Karpas-422 (cell line): Measurements from ENCODE around the gene ACSF3. TPM values are rescaled to one million over a fixed set of nuclear protein-coding genes. Genes with fewer than 3 reads are reported as not detected.

Experiments used
- DNase-seq: peaks from one replicate; pipeline ENCODE4 v3.0.0-alpha.2; 2015
- H2AFZ ChIP-seq: fragments of 200-600 bp; sonication (generic); 2 replicates; pipeline ENCODE4 v1.6.1; 2014; ENCODE audit warnings: antibody characterized with exemption, low read length, mixed read lengths
- H3K27ac ChIP-seq: fragments of 200-600 bp; sonication (generic); 2 replicates; pipeline ENCODE4 v1.5.1; 2014; ENCODE audit warnings: mild to moderate bottlenecking, low read length, moderate library complexity
- H3K27me3 ChIP-seq: fragments of 200-600 bp; sonication (generic); 2 replicates; pipeline ENCODE4 v1.6.1; 2014; ENCODE audit warnings: low read length, mixed read lengths
- H3K36me3 ChIP-seq: fragments of 200-600 bp; sonication (generic); 2 replicates; pipeline ENCODE4 v1.6.1; 2014; ENCODE audit warnings: low read length, mixed read lengths; ENCODE audit not compliant: insufficient read depth
- H3K4me1 ChIP-seq: fragments of 200-600 bp; sonication (generic); 2 replicates; pipeline ENCODE4 v1.6.1; 2014; ENCODE audit warnings: mild to moderate bottlenecking, low read length, mixed read lengths
- H3K4me2 ChIP-seq: fragments of 200-600 bp; sonication (generic); 2 replicates; pipeline ENCODE4 v1.6.1; 2014; ENCODE audit warnings: low read length, low read depth, mild to moderate bottlenecking; ENCODE audit not compliant: poor library complexity, severe bottlenecking
- H3K4me3 ChIP-seq: fragments of 200-600 bp; sonication (generic); 2 replicates; pipeline ENCODE4 v1.5.1; 2014; ENCODE audit warnings: mild to moderate bottlenecking, antibody characterized with exemption, low read length, mixed read lengths
- H3K79me2 ChIP-seq: fragments of 200-600 bp; sonication (generic); 2 replicates; pipeline ENCODE4 v1.6.1; 2014; ENCODE audit warnings: mild to moderate bottlenecking, low read length, mixed read lengths
- H3K9ac ChIP-seq: fragments of 200-600 bp; sonication (generic); 2 replicates; pipeline ENCODE4 v1.6.0; 2014; ENCODE audit warnings: low read length
- H3K9me2 ChIP-seq: fragments of 200-600 bp; sonication (generic), shearing (Covaris generic); replicated peaks from 2 replicates; pipeline ENCODE4 v1.6.0; 2014; ENCODE audit warnings: mild to moderate bottlenecking, low read length, moderate library complexity; ENCODE audit not compliant: insufficient read depth
- H3K9me3 ChIP-seq: fragments of 300-700, 200-600 bp; sonication (generic); 2 replicates; pipeline ENCODE4 v1.6.1; 2014; ENCODE audit warnings: low read length, mixed read lengths
- H4K20me1 ChIP-seq: fragments of 200-600 bp; sonication (generic); 2 replicates; pipeline ENCODE4 v1.6.1; 2014; ENCODE audit warnings: mild to moderate bottlenecking, antibody characterized with exemption, low read length, low read depth; ENCODE audit not compliant: insufficient read depth
- total RNA-seq: library from RNA; depleted of rRNA; stranded (reverse); fragments of >200 nt; shearing (Covaris generic); gene quantifications from 2 replicates; pipeline ENCODE4 v1.2.3, GENCODE V29; 2014; ENCODE audit warnings: low replicate concordance

ACSF3 gene
- total RNA-seq, 1 experiment from 2014 or later = 30.4 TPM

GRCh38 chr16:89155851-89156739 is 62.4 kb downstream of the ACSF3 start:
- Histone ChIP-seq H3K4me2 (no peak overlapping the region), H3K9ac (no peak overlapping the region), H3K4me1 (no peaks in the 10 kb centered on the region), H3K4me3 (no peak overlapping the region), H3K36me3 (no peaks in the 10 kb centered on the region; the same call in 1 of the 2 replicates), H3K9me3 (no peaks in the 10 kb centered on the region; the same call in 1 of the 2 replicates), H3K27me3 (no peaks in the 10 kb centered on the region), H3K9me2 (no peaks in the 10 kb centered on the region), H2AFZ (no peak overlapping the region), H4K20me1 (no peaks in the 10 kb centered on the region), H3K27ac (no peak overlapping the region), H3K79me2 (no peaks in the 10 kb centered on the region)
- DNase-seq = no peak

GRCh38 chr16:89156740-89157645 is 63.3 kb downstream of the ACSF3 start:
- Histone ChIP-seq H3K4me2 (no peak overlapping the region), H3K9me3 (no peaks in the 10 kb centered on the region; the same call in 1 of the 2 replicates), H3K79me2 (no peaks in the 10 kb centered on the region), H3K27ac (no peak overlapping the region), H4K20me1 (no peaks in the 10 kb centered on the region), H3K27me3 (no peaks in the 10 kb centered on the region), H3K4me1 (no peaks in the 10 kb centered on the region), H3K36me3 (no peaks in the 10 kb centered on the region), H2AFZ (no peak overlapping the region), H3K9me2 (no peaks in the 10 kb centered on the region), H3K4me3 (no peak overlapping the region), H3K9ac (no peak overlapping the region)
- no peak for DNase-seq

- Histone ChIP-seq H3K9me2 (no peaks in the 10 kb centered on the region), H3K27ac (no peak overlapping the region), H3K9me3 (no peaks in the 10 kb centered on the region; the same call in 1 of the 2 replicates), H3K4me1 (no peaks in the 10 kb centered on the region), H3K9ac (no peak overlapping the region), H3K27me3 (no peaks in the 10 kb centered on the region), H4K20me1 (no peaks in the 10 kb centered on the region), H3K36me3 (no peaks in the 10 kb centered on the region), H3K4me3 (no peak overlapping the region), H2AFZ (no peak overlapping the region), H3K79me2 (no peaks in the 10 kb centered on the region), H3K4me2 (no peak overlapping the region)
- no peak for DNase-seq
Measured at GRCh38 chr16:89157778-89158177, 64.1 kb downstream of the ACSF3 start.

- Histone ChIP-seq H3K4me3 (no peak overlapping the region), H2AFZ (no peak overlapping the region), H3K9ac (no peak overlapping the region), H3K36me3 (no peaks in the 10 kb centered on the region), H3K4me2 (no peak overlapping the region), H3K27ac (no peak overlapping the region), H3K27me3 (no peaks in the 10 kb centered on the region), H3K9me2 (no peaks in the 10 kb centered on the region), H3K9me3 (no peaks in the 10 kb centered on the region; the same call in 1 of the 2 replicates), H3K79me2 (no peaks in the 10 kb centered on the region), H3K4me1 (no peaks in the 10 kb centered on the region), H4K20me1 (no peaks in the 10 kb centered on the region)
- DNase-seq = no peak
Measured at GRCh38 chr16:89159066-89159849, 65.6 kb downstream of the ACSF3 start.

GRCh38 chr16:89159850-89160354 is 66.2 kb downstream of the ACSF3 start:
- H3K4me2 ChIP-seq = no peak overlapping the region
- H3K4me1 ChIP-seq = no peaks in the 10 kb centered on the region
- no peak overlapping the region for H3K4me3 ChIP-seq

DNA sequence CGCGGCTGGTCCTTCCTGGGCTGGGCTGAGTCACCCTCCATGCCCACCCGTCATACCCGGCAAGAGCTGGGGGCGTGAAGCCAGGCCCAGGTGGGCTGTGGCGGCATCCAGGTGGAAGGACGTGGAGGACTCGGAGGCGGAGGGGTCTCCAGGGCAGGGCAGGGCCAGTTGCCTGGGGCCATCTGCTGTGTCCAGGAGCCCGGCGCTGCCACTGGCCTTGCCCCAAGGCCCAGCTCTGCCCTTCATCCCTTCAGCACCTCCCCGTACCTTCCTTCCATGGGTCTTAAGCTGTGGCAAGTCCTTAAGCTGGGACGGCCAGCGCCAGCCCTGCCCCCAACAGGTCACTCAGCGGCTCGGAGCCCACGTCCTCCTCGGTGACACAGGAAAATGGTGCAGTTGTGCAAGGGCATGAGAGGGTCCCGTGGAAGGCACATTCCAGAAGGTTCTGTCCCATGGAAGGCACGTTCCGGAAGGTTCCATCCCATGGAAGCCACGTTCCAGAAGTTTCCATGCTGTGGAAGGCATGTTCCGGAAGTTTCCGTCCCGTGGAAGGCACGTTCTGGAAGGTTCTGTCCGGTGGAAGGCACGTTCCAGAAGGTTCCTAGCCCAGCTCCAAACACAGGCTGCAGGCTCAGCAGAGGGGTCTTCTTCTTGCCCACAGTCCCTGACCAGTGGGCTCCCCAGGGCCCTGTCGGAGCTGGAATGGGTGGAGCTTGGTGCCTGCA is 67.5 kb downstream of the ACSF3 start:
- Histone ChIP-seq H3K79me2 (no peaks in the 10 kb centered on the region), H3K4me2 (no peak overlapping the region), H3K27me3 (no peaks in the 10 kb centered on the region), H3K27ac (no peak overlapping the region), H3K4me1 (no peaks in the 10 kb centered on the region), H3K36me3 (no peaks in the 10 kb centered on the region), H3K9me2 (no peaks in the 10 kb centered on the region), H3K9me3 (no peaks in the 10 kb centered on the region; the same call in 1 of the 2 replicates), H4K20me1 (no peaks in the 10 kb centered on the region), H2AFZ (no peak overlapping the region), H3K4me3 (no peak overlapping the region), H3K9ac (no peak overlapping the region)
- no peak for DNase-seq

More at GRCh38 chr16:89159850-89160354, 66.2 kb downstream of the ACSF3 start:
- no peak overlapping the region for H2AFZ ChIP-seq
- no peak overlapping the region for H3K9ac ChIP-seq
- H3K27me3 ChIP-seq = no peaks in the 10 kb centered on the region
- no peaks in the 10 kb centered on the region for H3K79me2 ChIP-seq
- H3K36me3 ChIP-seq = no peaks in the 10 kb centered on the region
- H3K9me2 ChIP-seq = no peaks in the 10 kb centered on the region
- no peak for DNase-seq
- no peaks in the 10 kb centered on the region for H4K20me1 ChIP-seq
- H3K27ac ChIP-seq = no peak overlapping the region
- H3K9me3 ChIP-seq = no peaks in the 10 kb centered on the region; the same call in 1 of the 2 replicates
